NAMALWA (cell line): ENCODE data around the gene KANSL3.

Experiments used
- DNase-seq: peaks from one replicate; pipeline ENCODE4 v3.0.0-alpha.2; 2015; ENCODE audit warnings: low spot score

The KANSL3 gene

DNA sequence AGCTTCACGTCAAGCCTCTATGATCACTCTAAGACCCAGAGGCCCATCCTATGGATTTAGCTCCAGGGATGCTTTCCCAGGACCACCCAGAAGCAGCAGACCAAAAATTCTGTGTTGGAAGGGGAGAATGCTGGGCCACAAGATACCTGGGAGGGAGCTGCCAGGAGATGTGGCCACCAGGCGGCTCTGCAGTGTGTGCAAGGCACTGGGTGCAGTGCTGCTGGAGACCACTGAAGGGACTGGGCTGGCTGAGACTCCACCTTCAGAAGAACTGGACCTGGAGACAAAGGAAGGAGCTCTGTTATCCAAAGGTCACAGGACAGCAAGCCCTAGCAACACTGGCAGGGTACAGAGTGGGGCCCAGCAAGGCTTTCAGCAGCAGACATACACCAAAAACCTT, 34.0 kb downstream of the KANSL3 start:
- peak; percentile 18 for DNase-seq

GRCh38 chr2:96602330-96602823, 35.7 kb downstream of the KANSL3 start:
- no peak for DNase-seq

- no peak for DNase-seq
Measured at GRCh38 chr2:96601382-96602292, 36.5 kb downstream of the KANSL3 start.

GRCh38 chr2:96599941-96600340, 38.2 kb downstream of the KANSL3 start:
- DNase-seq = no peak

DNA sequence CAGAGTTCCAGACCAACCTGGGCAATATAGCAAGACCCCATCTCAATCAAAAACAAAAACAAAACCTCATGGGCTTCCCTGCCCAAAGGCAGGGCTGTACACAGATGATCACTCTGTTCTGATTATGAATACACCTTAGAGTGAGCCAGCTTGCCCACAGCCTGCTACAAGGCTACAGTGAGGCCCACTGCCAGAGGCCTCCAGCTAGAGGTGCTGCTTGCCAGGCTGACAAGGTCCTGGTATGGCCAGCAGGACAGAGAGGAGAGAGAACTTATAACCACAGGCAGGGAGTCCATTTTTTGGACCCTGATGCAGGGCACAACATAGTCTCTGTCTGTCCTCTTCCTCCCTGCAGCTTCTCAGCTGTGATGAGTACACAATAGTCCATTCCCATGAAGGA, 41.5 kb downstream of the KANSL3 start:
- DNase-seq = no peak

DNA sequence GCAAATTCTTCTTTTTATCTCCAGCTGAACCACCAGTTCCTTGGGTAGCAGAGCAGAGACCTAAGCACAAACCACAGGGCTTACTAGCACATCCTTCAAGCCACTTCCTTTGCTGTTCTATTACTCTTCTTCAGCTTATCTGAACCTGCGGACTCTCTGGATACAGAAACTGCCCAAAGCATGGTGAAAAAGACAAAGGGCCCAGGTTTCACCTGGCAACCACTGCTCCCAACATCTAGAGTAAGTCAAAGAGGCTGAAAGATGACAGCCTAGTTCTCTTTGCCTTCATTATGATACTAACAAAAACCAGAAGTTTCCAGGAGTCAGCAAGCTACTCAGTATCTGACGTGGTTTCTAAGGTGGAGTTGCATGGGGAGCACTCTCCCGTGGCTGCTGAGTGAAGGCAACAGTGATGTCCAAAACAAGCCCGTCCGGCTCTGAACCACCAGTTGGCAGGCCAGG, 43.4 kb downstream of the KANSL3 start:
- no peak for DNase-seq

GRCh38 chr2:96594282-96594681, 43.8 kb downstream of the KANSL3 start:
- no peak for DNase-seq

GRCh38 chr2:96591494-96591893, 46.6 kb downstream of the KANSL3 start:
- DNase-seq = no peak

- no peak for DNase-seq
Measured at GRCh38 chr2:96591054-96591453, 47.1 kb downstream of the KANSL3 start.

DNA sequence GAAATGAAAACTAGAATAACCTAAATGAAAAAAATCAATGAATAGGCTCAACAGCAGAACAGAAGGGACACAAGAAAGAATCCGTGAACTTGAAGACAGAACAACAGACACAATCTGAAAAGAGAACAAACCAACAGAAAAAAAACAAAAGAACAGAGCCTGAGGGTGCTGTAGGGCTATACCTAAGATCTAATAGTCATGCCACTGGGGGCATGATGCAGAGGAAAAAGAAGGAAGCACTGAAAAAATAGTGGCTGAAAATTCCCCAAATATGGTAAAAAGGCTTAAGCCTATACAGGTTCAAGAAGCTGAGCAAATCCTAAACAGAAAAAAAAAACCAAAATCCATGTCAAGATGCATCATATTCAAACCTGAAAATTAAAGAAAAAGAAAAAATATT, 50.3 kb downstream of the KANSL3 start:
- DNase-seq = no peak

GRCh38 chr2:96584017-96584416, 54.1 kb downstream of the KANSL3 start:
- no peak for DNase-seq

DNA sequence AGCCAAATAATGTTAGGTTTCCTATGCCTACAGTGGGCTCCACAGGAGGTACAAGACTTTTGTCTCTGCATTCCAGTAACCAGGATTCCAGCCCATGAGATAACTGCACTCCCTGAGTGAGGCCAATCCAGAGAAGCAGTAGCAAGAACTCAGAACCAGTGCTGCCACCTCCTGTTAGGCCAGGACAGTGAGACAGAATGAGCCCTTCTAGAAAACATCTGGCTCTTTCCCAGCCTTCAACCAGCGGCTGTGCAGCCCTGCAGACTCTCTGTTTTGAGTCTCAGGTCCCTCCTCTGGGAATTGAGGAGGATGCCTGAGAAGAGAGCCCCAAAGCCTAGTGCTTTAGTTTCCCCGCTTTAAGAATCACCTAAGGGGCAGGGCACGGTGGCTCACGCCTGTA, 57.3 kb downstream of the KANSL3 start:
- no peak for DNase-seq

GRCh38 chr2:96579422-96579821, 58.7 kb downstream of the KANSL3 start:
- DNase-seq = no peak

DNA sequence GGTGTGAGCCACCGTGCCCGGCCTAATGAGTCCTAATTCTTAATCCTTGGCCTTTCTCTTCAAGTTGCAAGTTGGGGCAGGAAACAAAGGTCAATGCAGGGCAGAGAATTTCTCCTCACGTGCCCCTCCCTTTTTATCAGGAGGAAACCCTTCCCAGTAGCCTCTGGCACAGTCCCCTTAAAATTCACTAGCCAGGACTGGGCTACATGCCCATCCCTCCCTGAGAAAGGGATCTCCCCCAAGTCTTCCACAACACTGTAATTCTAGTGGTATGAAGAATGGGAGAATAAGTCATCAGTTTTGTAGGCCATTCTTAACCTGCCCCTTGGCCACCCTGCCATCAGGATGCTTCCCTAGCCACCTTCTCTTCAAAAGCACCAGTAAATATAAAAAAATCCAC, 59.4 kb downstream of the KANSL3 start:
- no peak for DNase-seq

DNA sequence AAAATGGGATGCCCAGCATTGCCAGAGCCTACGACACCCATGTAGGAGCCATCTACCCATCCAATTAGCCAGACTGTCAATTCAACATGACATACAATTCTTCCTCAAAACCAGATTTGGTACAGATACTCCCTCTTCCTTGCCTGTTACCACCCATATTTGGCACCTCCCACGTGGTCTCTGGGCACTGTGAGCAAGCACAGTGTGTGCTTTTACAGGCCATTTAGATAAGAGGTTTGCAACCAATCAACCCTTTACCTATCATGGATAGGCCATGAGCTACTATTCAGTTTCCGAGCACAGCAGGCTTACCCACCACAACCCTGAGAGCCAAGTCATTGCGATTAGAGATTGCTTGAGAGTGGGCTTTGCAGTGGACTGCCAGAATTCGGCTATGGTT, 60.6 kb downstream of the KANSL3 start:
- DNase-seq = no peak

GRCh38 chr2:96575785-96576456, 62.2 kb downstream of the KANSL3 start:
- no peak for DNase-seq

DNA sequence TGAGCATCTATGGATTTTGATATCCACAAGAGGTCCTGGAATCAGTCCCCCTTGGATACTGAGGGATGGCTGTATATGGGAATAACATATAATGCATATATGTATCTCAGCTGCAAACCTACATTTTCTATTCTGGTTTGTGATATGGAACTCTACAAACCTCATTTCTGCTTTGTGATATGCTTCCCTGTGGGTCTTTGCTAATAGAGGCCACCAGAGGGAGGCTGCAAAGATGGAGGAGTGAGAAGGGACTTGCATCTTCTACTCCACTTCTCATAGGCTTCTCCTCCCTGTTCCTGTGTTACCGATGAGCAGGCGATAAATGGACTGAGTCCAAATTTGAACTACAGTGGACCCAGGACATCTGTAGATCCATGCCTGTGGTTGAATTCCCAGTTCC, 63.7 kb downstream of the KANSL3 start:
- DNase-seq = peak; percentile 17

DNA sequence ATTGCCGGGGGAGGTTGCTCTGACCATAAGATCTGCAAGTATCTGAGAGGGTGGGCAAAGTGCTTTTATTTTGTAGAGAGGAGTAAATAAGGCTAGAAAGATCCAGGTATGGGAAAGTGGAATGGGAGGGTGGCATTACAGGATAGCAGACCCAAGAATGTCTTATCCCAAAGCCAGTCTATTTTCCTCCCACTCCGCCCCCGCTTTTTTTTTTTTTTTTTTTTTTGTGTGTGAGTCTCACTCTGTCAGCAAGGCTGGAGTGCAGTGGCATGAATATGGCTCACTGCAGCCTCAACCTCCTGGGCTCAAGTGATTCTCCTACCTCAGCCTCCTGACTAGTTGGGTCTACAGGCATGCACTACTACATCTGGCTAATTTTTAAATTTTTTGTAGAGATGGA, 70.0 kb downstream of the KANSL3 start:
- no peak for DNase-seq

- DNase-seq = no peak
Measured at GRCh38 chr2:96565111-96565510, 73.0 kb downstream of the KANSL3 start.

DNA sequence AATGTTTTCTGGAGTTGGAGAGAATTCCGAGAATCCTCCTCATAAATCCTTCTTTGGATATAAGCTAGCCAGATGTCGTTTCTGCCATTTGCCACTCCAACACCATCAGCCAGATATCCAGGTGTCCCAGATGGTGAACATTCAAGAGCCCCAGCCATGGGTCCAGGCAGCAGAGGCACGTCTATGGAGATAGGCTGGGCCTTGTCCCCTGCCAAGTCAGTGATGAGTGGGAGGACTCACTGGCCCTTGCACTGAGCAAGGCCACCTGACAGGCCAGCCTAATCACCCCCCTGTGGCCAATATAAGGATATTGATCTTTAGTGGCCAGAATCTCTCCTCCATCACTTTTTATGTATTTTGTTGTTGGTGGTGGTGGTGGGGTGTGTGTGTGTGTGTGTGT, 73.5 kb downstream of the KANSL3 start:
- no peak for DNase-seq

DNA sequence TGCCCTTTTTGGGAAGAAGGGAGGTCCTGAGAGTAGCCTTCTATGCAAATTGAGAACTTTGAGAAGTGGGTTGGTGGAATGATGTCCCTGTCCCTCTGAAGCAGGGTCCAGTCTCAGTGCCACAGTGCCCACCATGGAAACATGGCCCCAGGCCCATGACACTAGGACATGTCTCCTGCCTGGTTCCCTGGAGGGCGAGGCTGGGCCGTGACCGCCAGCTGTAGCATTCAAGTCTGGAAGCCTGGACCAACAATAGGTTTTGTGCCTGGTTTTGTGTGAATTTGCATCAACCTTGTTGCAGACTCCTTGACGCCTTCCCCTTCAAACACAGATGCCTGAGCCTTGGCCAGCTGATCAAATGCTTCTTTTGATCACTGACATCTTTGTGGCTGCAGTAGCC, 74.1 kb downstream of the KANSL3 start:
- no peak for DNase-seq

GRCh38 chr2:96558485-96558884, 79.6 kb downstream of the KANSL3 start:
- no peak for DNase-seq

- DNase-seq = no peak
Measured at GRCh38 chr2:96558061-96558460, 80.1 kb downstream of the KANSL3 start.
